ENCODE results near the gene JOSD1.
"Not testable (repeated sequence)": the region's sequence is repeated elsewhere in the genome, so short reads cannot be mapped to it uniquely, and the experiment has no call there.

DNA sequence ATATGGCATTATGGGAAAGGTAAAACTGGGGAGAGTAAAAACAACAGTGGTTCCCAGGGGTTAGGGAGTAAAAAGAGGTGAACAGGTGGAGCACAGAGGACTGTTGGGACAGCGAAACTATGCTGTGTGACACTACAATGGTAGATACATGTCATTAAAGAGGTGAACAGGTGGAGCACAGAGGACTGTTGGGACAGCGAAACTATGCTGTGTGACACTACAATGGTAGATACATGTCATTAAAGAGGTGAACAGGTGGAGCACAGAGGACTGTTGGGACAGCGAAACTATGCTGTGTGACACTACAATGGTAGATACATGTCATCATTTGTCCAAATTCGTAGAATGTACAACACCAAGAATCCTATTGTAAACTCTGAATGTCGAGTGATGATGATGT is 56.5 kb downstream of the JOSD1 start:
- TF ChIP-seq, protein P1, sequence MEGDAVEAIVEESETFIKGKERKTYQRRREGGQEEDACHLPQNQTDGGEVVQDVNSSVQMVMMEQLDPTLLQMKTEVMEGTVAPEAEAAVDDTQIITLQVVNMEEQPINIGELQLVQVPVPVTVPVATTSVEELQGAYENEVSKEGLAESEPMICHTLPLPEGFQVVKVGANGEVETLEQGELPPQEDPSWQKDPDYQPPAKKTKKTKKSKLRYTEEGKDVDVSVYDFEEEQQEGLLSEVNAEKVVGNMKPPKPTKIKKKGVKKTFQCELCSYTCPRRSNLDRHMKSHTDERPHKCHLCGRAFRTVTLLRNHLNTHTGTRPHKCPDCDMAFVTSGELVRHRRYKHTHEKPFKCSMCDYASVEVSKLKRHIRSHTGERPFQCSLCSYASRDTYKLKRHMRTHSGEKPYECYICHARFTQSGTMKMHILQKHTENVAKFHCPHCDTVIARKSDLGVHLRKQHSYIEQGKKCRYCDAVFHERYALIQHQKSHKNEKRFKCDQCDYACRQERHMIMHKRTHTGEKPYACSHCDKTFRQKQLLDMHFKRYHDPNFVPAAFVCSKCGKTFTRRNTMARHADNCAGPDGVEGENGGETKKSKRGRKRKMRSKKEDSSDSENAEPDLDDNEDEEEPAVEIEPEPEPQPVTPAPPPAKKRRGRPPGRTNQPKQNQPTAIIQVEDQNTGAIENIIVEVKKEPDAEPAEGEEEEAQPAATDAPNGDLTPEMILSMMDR (IDR thresholded peaks at IDR 0.05 in 2 of 3, conservative IDR thresholded peaks at IDR 0.05 in 1 of 3; ENCODE audit: insufficient read depth in 2 of 3, low read depth in 1 of 3, low read length in 3 of 3): not testable (repeated sequence)
- not testable (repeated sequence) for TF ChIP-seq NR1H2 (CRISPR knock-in tag; IDR thresholded peaks at IDR 0.05); SMAD2 (IDR thresholded peaks at IDR 0.05; ENCODE audit: low read depth, low read length); XRCC5 (IDR thresholded peaks at IDR 0.05; ENCODE audit: low read depth, low read length); FOXM1 (IDR thresholded peaks at IDR 0.05; ENCODE audit: low read depth); FOXM1 (CRISPR knock-in tag; IDR thresholded peaks at IDR 0.05; ENCODE audit: low read depth); TBP (optimal IDR thresholded peaks at IDR 0.05; ENCODE audit: low read depth, low read length); TEAD4 (IDR thresholded peaks at IDR 0.05; ENCODE audit: low read length); TEAD4 (CRISPR knock-in tag; IDR thresholded peaks at IDR 0.05; ENCODE audit: borderline replicate concordance); CBX2 (IDR thresholded peaks at IDR 0.05; ENCODE audit: insufficient read depth, low read length, poor library complexity, severe bottlenecking); SP1 (CRISPR knock-in tag; IDR thresholded peaks at IDR 0.05)
- TF ChIP-seq, protein P2, sequence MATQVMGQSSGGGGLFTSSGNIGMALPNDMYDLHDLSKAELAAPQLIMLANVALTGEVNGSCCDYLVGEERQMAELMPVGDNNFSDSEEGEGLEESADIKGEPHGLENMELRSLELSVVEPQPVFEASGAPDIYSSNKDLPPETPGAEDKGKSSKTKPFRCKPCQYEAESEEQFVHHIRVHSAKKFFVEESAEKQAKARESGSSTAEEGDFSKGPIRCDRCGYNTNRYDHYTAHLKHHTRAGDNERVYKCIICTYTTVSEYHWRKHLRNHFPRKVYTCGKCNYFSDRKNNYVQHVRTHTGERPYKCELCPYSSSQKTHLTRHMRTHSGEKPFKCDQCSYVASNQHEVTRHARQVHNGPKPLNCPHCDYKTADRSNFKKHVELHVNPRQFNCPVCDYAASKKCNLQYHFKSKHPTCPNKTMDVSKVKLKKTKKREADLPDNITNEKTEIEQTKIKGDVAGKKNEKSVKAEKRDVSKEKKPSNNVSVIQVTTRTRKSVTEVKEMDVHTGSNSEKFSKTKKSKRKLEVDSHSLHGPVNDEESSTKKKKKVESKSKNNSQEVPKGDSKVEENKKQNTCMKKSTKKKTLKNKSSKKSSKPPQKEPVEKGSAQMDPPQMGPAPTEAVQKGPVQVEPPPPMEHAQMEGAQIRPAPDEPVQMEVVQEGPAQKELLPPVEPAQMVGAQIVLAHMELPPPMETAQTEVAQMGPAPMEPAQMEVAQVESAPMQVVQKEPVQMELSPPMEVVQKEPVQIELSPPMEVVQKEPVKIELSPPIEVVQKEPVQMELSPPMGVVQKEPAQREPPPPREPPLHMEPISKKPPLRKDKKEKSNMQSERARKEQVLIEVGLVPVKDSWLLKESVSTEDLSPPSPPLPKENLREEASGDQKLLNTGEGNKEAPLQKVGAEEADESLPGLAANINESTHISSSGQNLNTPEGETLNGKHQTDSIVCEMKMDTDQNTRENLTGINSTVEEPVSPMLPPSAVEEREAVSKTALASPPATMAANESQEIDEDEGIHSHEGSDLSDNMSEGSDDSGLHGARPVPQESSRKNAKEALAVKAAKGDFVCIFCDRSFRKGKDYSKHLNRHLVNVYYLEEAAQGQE (IDR thresholded peaks at IDR 0.05; ENCODE audit: borderline replicate concordance): not testable (repeated sequence)
- TF ChIP-seq, protein P2 (CRISPR knock-in tag; IDR thresholded peaks at IDR 0.05; ENCODE audit: low read depth): not testable (repeated sequence)
- TF ChIP-seq, protein P3, sequence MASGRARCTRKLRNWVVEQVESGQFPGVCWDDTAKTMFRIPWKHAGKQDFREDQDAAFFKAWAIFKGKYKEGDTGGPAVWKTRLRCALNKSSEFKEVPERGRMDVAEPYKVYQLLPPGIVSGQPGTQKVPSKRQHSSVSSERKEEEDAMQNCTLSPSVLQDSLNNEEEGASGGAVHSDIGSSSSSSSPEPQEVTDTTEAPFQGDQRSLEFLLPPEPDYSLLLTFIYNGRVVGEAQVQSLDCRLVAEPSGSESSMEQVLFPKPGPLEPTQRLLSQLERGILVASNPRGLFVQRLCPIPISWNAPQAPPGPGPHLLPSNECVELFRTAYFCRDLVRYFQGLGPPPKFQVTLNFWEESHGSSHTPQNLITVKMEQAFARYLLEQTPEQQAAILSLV (tag; IDR thresholded peaks at IDR 0.05): not testable (repeated sequence)

All from K562 (cell line).